Measurements from ENCODE around the gene LGALS3.

DNA sequence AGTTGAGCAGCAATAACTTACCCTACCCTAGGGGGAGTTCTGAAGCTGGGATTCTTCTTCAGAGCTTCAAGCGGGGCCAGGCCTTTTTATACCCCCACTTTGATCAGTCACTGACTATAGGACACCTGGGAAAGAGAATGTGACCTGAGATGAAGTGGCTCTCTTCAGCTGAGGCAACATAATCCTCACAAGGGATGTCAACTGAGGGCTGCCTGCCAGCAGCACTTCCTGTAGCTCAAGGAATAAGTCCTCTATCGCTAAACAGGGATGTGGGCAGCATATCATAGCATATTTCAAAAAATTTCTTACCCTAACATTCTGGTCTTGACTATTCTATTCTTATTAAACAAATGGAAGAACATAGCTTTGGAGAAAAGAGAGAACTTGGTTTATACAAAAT is 17.4 kb downstream of the LGALS3 start:
- no peak for TF ChIP-seq EZH2 (IDR thresholded peaks at IDR 0.05; ENCODE audit: low read length, unreplicated experiment)
- TF ChIP-seq CTCF (conservative IDR thresholded peaks at IDR 0.05; ENCODE audit: low read depth, low read length), result no peak
- no peak for TF ChIP-seq EZH2phosphoT487 (IDR thresholded peaks at IDR 0.05; ENCODE audit: borderline replicate concordance, low read length)

Data from PC-3 (cell line).